ENCODE measurements around the gene DEDD2.

DNA sequence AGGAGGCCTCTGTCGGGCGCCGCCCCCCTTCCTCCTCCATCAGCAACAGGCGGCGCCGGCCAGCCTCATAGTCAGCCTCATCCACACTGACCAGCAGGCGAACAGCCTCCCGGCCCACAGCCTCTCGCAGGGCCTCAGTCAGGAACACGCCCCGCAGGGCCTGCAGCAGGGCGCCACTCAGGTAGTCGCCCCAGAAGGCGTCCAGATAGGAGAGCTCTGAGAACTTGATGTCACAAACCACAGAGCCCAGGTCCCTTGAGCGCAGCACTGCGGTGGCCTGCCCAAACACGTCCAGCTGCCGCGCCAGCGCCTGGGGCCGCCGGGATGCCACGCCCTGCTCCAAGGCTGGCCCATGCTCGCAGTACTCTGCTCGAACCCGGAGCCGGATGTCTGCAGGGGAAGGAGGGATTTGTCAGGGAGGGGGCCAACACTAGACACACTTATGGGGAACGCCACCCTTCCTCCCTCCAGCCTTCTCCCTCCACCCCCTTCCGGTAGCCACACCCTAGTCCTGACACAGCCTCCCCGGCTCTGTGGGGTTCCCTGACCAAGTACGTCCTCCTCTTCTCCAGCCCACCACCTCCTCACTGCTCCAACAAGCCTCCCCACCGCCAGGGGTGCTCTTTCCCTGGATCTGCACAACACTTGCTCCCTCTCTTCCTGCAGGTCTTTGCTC is 17.9 kb downstream of the DEDD2 start:
- no peak for TF ChIP-seq CTCF (IDR thresholded peaks at IDR 0.05)
- no peak for TF ChIP-seq EP300 (IDR thresholded peaks at IDR 0.05)
- TF ChIP-seq POLR2A (IDR thresholded peaks at IDR 0.05), result no peak
